NCI-H2227 treated with DMSO at 0.1 percent for 48 hours (cell line): ENCODE measurements around the gene ZNF212.
"Not testable (repeated sequence)": the region's sequence is repeated elsewhere in the genome, so short reads cannot be mapped to it uniquely, and the experiment has no call there.

ENCODE experiments used
- DNase-seq: peaks from one replicate; lab custom pipeline; 2025; lab: John Stamatoyannopoulos, UW

Gene ZNF212

GRCh38 chr7:149218469-149219420 is 20.7 kb upstream of the ZNF212 start:
- no peak for DNase-seq

GRCh38 chr7:149220534-149220933 is 18.9 kb upstream of the ZNF212 start:
- DNase-seq = no peak

- DNase-seq = no peak
Observed at GRCh38 chr7:149223176-149223575, 16.3 kb upstream of the ZNF212 start.

- no peak for DNase-seq
Observed at GRCh38 chr7:149223761-149224160, 15.7 kb upstream of the ZNF212 start.

GRCh38 chr7:149224352-149224751 is 15.1 kb upstream of the ZNF212 start:
- no peak for DNase-seq

GRCh38 chr7:149225106-149225505 is 14.3 kb upstream of the ZNF212 start:
- DNase-seq = no peak

GRCh38 chr7:149225656-149226055 is 13.8 kb upstream of the ZNF212 start:
- no peak for DNase-seq

GRCh38 chr7:149226366-149226765 is 13.1 kb upstream of the ZNF212 start:
- not testable (repeated sequence) for DNase-seq

GRCh38 chr7:149226840-149227494 is 12.5 kb upstream of the ZNF212 start:
- no peak for DNase-seq

- DNase-seq = no peak
Observed at GRCh38 chr7:149228831-149229471, 10.5 kb upstream of the ZNF212 start.

- DNase-seq = no peak
Observed at GRCh38 chr7:149229526-149229925, 9.9 kb upstream of the ZNF212 start.

GRCh38 chr7:149232362-149232761 is 7.1 kb upstream of the ZNF212 start:
- no peak for DNase-seq

GRCh38 chr7:149233655-149234204 is 5.7 kb upstream of the ZNF212 start:
- DNase-seq = not testable (repeated sequence)

GRCh38 chr7:149237502-149237901 is 1.9 kb upstream of the ZNF212 start:
- no peak for DNase-seq

GRCh38 chr7:149238051-149238450 is 1.4 kb upstream of the ZNF212 start:
- DNase-seq = no peak

GRCh38 chr7:149240637-149241036 is 1.2 kb downstream of the ZNF212 start:
- DNase-seq = no peak

GRCh38 chr7:149241696-149242095 is 2.2 kb downstream of the ZNF212 start:
- DNase-seq = no peak

GRCh38 chr7:149245244-149245643 is 5.8 kb downstream of the ZNF212 start:
- DNase-seq = no peak

GRCh38 chr7:149245744-149246143 is 6.3 kb downstream of the ZNF212 start:
- no peak for DNase-seq

- no peak for DNase-seq
Observed at GRCh38 chr7:149248777-149249176, 9.3 kb downstream of the ZNF212 start.

GRCh38 chr7:149250151-149250550 is 10.7 kb downstream of the ZNF212 start:
- not testable (repeated sequence) for DNase-seq

- DNase-seq = not testable (repeated sequence)
Observed at GRCh38 chr7:149251518-149251917, 12.1 kb downstream of the ZNF212 start.
